ENCODE results near the gene MAGI1. TPM values are rescaled to one million over a fixed set of nuclear protein-coding genes. Genes with fewer than 3 reads are reported as not detected.

Gene MAGI1
- polyA plus RNA-seq, 3 donors = not detected

- H3K36me3 ChIP-seq (replicated peaks in 1 of 2; ENCODE audit: control insufficient read depth in 1 of 2, insufficient read depth in 2 of 2, low read length in 2 of 2) = no peaks in the 10 kb centered on the region
- H4K20me1 ChIP-seq (ENCODE audit: insufficient read depth, low read length) = no peaks in the 10 kb centered on the region
- H3K27me3 ChIP-seq (ENCODE audit: control insufficient read depth in 2 of 2, insufficient read depth in 2 of 2, low read length in 2 of 2) = no peaks in the 10 kb centered on the region
- H3K9me3 ChIP-seq (replicated peaks in 1 of 2; ENCODE audit: control insufficient read depth in 1 of 2, insufficient read depth in 1 of 2, low read length in 2 of 2) = no peaks in the 10 kb centered on the region
- H3K79me2 ChIP-seq (ENCODE audit: insufficient read depth, low read length) = no peaks in the 10 kb centered on the region
- no peak overlapping the region for H3K27ac ChIP-seq (ENCODE audit: low read depth in 1 of 2, low read length in 2 of 2)
- no peak overlapping the region for H3K4me3 ChIP-seq (replicated peaks in 1 of 3; ENCODE audit: low read depth in 2 of 3, low read length in 3 of 3)
- H3K9ac ChIP-seq (ENCODE audit: insufficient read depth, low read length, poor library complexity, severe bottlenecking) = no peak overlapping the region
- WGBS (ENCODE audit: insufficient coverage) = 80% methylated on average over 1 of the region's 4 CpGs
- DNase-seq = no peak
- Mint-ChIP-seq H3K4me1 (no peaks in the 10 kb centered on the region), H3K27me3 (ENCODE audit: low read depth in 3 of 3) (peaks cover 0 to 2% (median 0%) of the 10 kb centered on the region in 3 donors), H3K36me3 (no peaks in the 10 kb centered on the region), H3K27ac (no peak overlapping the region), H3K4me3 (no peak overlapping the region), H3K9me3 (peaks cover 0 to 8% (median 0%) of the 10 kb centered on the region in 7 donors)
- no peak overlapping the region for H2AFZ ChIP-seq (ENCODE audit: insufficient read depth, low read depth, low read length, poor library complexity, severe bottlenecking)
- intact Hi-C loops (cut with micrococcal nuclease) = no loop called here
- no peaks in the 10 kb centered on the region for H3K4me1 ChIP-seq (ENCODE audit: control insufficient read depth in 1 of 2, insufficient read depth in 2 of 2, low read length in 2 of 2)
- H3K4me2 ChIP-seq (replicated peaks; ENCODE audit: extremely low read depth, low read length, poor library complexity, severe bottlenecking) = no peak overlapping the region
- no peak for TF ChIP-seq CTCF (IDR thresholded peaks at IDR 0.05)
These were observed 383.7 kb downstream of the MAGI1 start for GRCh38 chr3:65655061-65655460.

- no peak overlapping the region for H3K4me3 Mint-ChIP-seq
- no CpG with 5 or more reads among the region's 1 CpG for WGBS (ENCODE audit: insufficient coverage)
- peaks cover 0 to 2% (median 0%) of the 10 kb centered on the region in 3 donors for H3K27me3 Mint-ChIP-seq (ENCODE audit: low read depth in 3 of 3)
- H3K4me1 Mint-ChIP-seq = no peaks in the 10 kb centered on the region
- Histone ChIP-seq H3K4me2 (replicated peaks; ENCODE audit: extremely low read depth, low read length, poor library complexity, severe bottlenecking) (no peak overlapping the region), H3K9me3 (replicated peaks in 1 of 2; ENCODE audit: control insufficient read depth in 1 of 2, insufficient read depth in 1 of 2, low read length in 2 of 2) (no peaks in the 10 kb centered on the region), H3K4me3 (replicated peaks in 1 of 3; ENCODE audit: low read depth in 2 of 3, low read length in 3 of 3) (no peak overlapping the region), H3K27ac (ENCODE audit: low read depth in 1 of 2, low read length in 2 of 2) (no peak overlapping the region), H3K4me1 (ENCODE audit: control insufficient read depth in 1 of 2, insufficient read depth in 2 of 2, low read length in 2 of 2) (no peaks in the 10 kb centered on the region), H3K36me3 (replicated peaks in 1 of 2; ENCODE audit: control insufficient read depth in 1 of 2, insufficient read depth in 2 of 2, low read length in 2 of 2) (no peaks in the 10 kb centered on the region), H3K27me3 (ENCODE audit: control insufficient read depth in 2 of 2, insufficient read depth in 2 of 2, low read length in 2 of 2) (no peaks in the 10 kb centered on the region), H4K20me1 (ENCODE audit: insufficient read depth, low read length) (no peaks in the 10 kb centered on the region), H2AFZ (ENCODE audit: insufficient read depth, low read depth, low read length, poor library complexity, severe bottlenecking) (no peak overlapping the region), H3K9ac (ENCODE audit: insufficient read depth, low read length, poor library complexity, severe bottlenecking) (no peak overlapping the region), H3K79me2 (ENCODE audit: insufficient read depth, low read length) (no peaks in the 10 kb centered on the region)
- intact Hi-C loops (cut with micrococcal nuclease) = no loop called here
- peaks cover 0 to 10% (median 0%) of the 10 kb centered on the region in 7 donors for H3K9me3 Mint-ChIP-seq
- no peak for TF ChIP-seq CTCF (IDR thresholded peaks at IDR 0.05)
- H3K36me3 Mint-ChIP-seq = no peaks in the 10 kb centered on the region
- no peak for DNase-seq
- no peak overlapping the region for H3K27ac Mint-ChIP-seq
These were observed 385.0 kb downstream of the MAGI1 start for GRCh38 chr3:65653731-65654130.

Data from CD14-positive monocyte (primary cell).